HG03159 (cell line): ENCODE data around the gene EPRS1.
A peak's percentile ranks its signal among the peaks of the same experiment; 100 is the strongest.

Source experiments
- ATAC-seq: cut with Tn5 transposase; IDR thresholded peaks from one replicate; pipeline ENCODE4 v1.9.1; 2021; ENCODE audit warnings: mild to moderate bottlenecking, moderate library complexity; ENCODE audit not compliant: unreplicated experiment

The EPRS1 gene

GRCh38 chr1:220040028-220040596 lies 6.2 kb downstream of the EPRS1 start:
- no peak for ATAC-seq

GRCh38 chr1:220038640-220039039 lies 7.7 kb downstream of the EPRS1 start:
- ATAC-seq, result no peak

- peak; percentile 53 for ATAC-seq
These were observed 8.5 kb downstream of the EPRS1 start for GRCh38 chr1:220037810-220038209.

GRCh38 chr1:220032911-220033310 lies 13.4 kb downstream of the EPRS1 start:
- ATAC-seq, result no peak

GRCh38 chr1:220031287-220031686 lies 15.0 kb downstream of the EPRS1 start:
- ATAC-seq, result no peak

GRCh38 chr1:220028346-220028895 lies 17.9 kb downstream of the EPRS1 start:
- peak; percentile 73 for ATAC-seq

- ATAC-seq, result no peak
These were observed 27.2 kb downstream of the EPRS1 start for GRCh38 chr1:220019071-220019470.

- ATAC-seq, result peak; percentile 75
These were observed 32.8 kb downstream of the EPRS1 start for GRCh38 chr1:220013497-220013896.

GRCh38 chr1:220012259-220012658 lies 34.0 kb downstream of the EPRS1 start:
- no peak for ATAC-seq

- ATAC-seq, result no peak
These were observed 34.7 kb downstream of the EPRS1 start for GRCh38 chr1:220011620-220012019.

- ATAC-seq, result no peak
These were observed 38.9 kb downstream of the EPRS1 start for GRCh38 chr1:220007438-220007837.

- ATAC-seq, result no peak
These were observed 40.8 kb downstream of the EPRS1 start for GRCh38 chr1:220005489-220005888.

GRCh38 chr1:220003610-220004299 lies 42.5 kb downstream of the EPRS1 start:
- no peak for ATAC-seq

- ATAC-seq, result no peak
These were observed 43.3 kb downstream of the EPRS1 start for GRCh38 chr1:220003015-220003414.

- no peak for ATAC-seq
These were observed 45.2 kb downstream of the EPRS1 start for GRCh38 chr1:220001095-220001501.

GRCh38 chr1:219999821-220000220 lies 46.5 kb downstream of the EPRS1 start:
- no peak for ATAC-seq
